Suprapubic skin (tissue), 4 donors: ENCODE data around the gene PWWP2B. TPM values are rescaled to one million over a fixed set of nuclear protein-coding genes. Genes with fewer than 3 reads are reported as not detected.

Source experiments
- DNase-seq, 2 donors: peaks; one replicate each; pipeline ENCODE4 v3.0.0-alpha.2; 2019; ENCODE audit warnings: low spot score in 2 of 2
- H3K27ac ChIP-seq: fragments of 200-600 bp; sonication (generic); one replicate; pipeline ENCODE4 v1.5.1; 2019
- H3K27me3 ChIP-seq: fragments of 200-600 bp; sonication (generic); one replicate; pipeline ENCODE4 v1.5.1; 2019
- H3K36me3 ChIP-seq: fragments of 200-600 bp; sonication (generic); one replicate; pipeline ENCODE4 v1.5.1; 2019
- H3K4me1 ChIP-seq: fragments of 200-600 bp; sonication (generic); one replicate; pipeline ENCODE4 v1.5.1; 2019
- H3K4me3 ChIP-seq: fragments of 200-600 bp; sonication (generic); one replicate; pipeline ENCODE4 v1.5.1; 2019; ENCODE audit warnings: mild to moderate bottlenecking
- H3K9me3 ChIP-seq: fragments of 200-600 bp; sonication (generic); one replicate; pipeline ENCODE4 v1.5.1; 2019
- EP300 ChIP-seq: sonication (generic); formaldehyde crosslinking; IDR thresholded peaks from one replicate; pipeline ENCODE4 v1.6.1; 2017; ENCODE audit warnings: antibody characterized with exemption
- POLR2A ChIP-seq, 2 donors: fragments of 450-650 bp; IDR thresholded peaks; one replicate each; pipeline ENCODE4 v1.6.1; 2017; ENCODE audit warnings: antibody characterized with exemption in 2 of 2, mild to moderate bottlenecking in 2 of 2, moderate library complexity in 2 of 2
- POLR2AphosphoS5 ChIP-seq, 3 donors: sonication (generic); formaldehyde crosslinking; IDR thresholded peaks; one replicate each; pipeline ENCODE4 v1.6.1; 2017; ENCODE audit warnings: antibody characterized with exemption in 3 of 3
- WGBS: methylation state at CpG from one replicate; pipeline ENCODE4 v1.1.5; 2018; 5-methylcytosine and 5-hydroxymethylcytosine counted together
- total RNA-seq, 4 donors: library from RNA; depleted of rRNA; stranded (reverse); fragments of >200 nt; gene quantifications; one replicate each; pipeline ENCODE4 v1.1.0, GENCODE V29; 2016
- TF ChIP-seq, protein P1 (sequence below), 2 donors: fragments of 200-600 bp in 1 of 2; fragments of 450-650 bp in 1 of 2; sonication (generic) in 1 of 2; IDR thresholded peaks; one replicate each; pipeline ENCODE4 v1.5.1; 2016 to 2019; ENCODE audit warnings: antibody characterized with exemption in 2 of 2, mild to moderate bottlenecking in 1 of 2, moderate library complexity in 1 of 2

The PWWP2B gene
- total RNA-seq, 4 donors from 2014 or later = 15.2 to 19.4 (median 18.3) TPM

DNA sequence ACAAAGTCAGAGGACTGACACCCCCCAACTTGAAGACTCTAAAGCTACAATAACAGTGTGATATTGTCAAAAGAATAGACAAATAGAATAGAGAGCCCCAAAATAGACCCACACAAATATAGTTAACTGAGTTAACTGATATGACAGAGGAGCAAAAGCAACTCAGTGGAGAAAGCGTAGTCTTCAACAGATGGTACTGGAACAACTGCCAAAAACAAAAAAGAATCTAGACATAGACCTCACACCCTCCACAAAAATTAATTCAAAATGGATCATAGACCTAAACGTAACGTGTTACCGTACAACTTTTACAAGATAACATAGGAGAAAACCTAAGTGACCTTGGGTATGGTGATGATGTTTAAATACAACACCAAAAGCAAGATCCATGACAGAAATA, 28.6 kb upstream of the PWWP2B start:
- no peaks in the 10 kb centered on the region for H3K27me3 ChIP-seq
- H3K4me1 ChIP-seq = no peaks in the 10 kb centered on the region
- no peak for DNase-seq
- no peak overlapping the region for H3K4me3 ChIP-seq
- no peak overlapping the region for H3K27ac ChIP-seq
- H3K9me3 ChIP-seq = no peaks in the 10 kb centered on the region
- peaks cover 27% of the 10 kb centered on the region for H3K36me3 ChIP-seq
- TF ChIP-seq POLR2AphosphoS5 (IDR thresholded peaks at IDR 0.05) = no peak
- no peak for TF ChIP-seq POLR2A (IDR thresholded peaks at IDR 0.05)
- TF ChIP-seq, protein P1, sequence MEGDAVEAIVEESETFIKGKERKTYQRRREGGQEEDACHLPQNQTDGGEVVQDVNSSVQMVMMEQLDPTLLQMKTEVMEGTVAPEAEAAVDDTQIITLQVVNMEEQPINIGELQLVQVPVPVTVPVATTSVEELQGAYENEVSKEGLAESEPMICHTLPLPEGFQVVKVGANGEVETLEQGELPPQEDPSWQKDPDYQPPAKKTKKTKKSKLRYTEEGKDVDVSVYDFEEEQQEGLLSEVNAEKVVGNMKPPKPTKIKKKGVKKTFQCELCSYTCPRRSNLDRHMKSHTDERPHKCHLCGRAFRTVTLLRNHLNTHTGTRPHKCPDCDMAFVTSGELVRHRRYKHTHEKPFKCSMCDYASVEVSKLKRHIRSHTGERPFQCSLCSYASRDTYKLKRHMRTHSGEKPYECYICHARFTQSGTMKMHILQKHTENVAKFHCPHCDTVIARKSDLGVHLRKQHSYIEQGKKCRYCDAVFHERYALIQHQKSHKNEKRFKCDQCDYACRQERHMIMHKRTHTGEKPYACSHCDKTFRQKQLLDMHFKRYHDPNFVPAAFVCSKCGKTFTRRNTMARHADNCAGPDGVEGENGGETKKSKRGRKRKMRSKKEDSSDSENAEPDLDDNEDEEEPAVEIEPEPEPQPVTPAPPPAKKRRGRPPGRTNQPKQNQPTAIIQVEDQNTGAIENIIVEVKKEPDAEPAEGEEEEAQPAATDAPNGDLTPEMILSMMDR (IDR thresholded peaks at IDR 0.05) = no peak
- 99% methylated on average over 4 of the region's 4 CpGs for WGBS

DNA sequence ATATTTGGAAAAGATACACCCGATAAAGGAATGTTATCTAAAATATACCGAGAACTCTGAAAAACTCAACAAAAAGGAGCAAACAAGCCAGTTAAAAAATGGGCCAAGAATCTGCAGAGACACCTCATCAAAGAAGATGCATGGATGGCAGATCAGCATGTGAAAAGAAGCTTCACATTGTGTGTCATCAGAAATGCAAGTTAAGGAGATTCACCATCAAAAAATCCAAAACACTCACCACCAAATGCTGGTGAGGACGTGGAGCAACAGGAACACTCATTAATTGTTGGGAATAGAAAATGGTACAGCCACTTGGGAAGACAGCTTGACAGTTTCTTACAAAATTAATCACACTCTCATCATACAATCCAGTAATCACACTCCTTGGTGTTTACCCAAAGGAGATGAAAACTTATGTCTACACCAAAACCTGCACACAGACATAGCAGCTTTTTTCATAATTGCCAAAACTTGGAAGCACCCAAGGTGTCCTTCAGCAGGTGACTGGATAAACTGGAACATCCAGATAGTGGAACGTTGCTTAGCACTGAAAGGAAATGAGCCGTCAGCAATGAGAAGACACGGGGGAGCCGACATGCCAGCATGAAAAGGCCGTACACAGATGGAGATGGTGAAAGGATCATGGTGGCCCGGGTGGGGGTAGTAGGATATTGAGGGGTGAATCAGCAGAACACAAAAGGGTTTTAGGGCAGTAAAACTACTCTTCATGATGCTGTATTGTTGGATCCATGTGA, 27.9 kb upstream of the PWWP2B start:
- H3K4me3 ChIP-seq = no peak overlapping the region
- WGBS = 81% methylated on average over 9 of the region's 9 CpGs
- no peaks in the 10 kb centered on the region for H3K4me1 ChIP-seq
- no peak overlapping the region for H3K27ac ChIP-seq
- H3K9me3 ChIP-seq = no peaks in the 10 kb centered on the region
- H3K27me3 ChIP-seq = no peaks in the 10 kb centered on the region
- DNase-seq = peak; percentile 27 to 53
- TF ChIP-seq EP300 (no peak), POLR2A (IDR thresholded peaks at IDR 0.05) (no peak), POLR2AphosphoS5 (IDR thresholded peaks at IDR 0.05) (no peak)
- TF ChIP-seq, protein P1 (IDR thresholded peaks at IDR 0.05) = no peak
- peaks cover 27% of the 10 kb centered on the region for H3K36me3 ChIP-seq

DNA sequence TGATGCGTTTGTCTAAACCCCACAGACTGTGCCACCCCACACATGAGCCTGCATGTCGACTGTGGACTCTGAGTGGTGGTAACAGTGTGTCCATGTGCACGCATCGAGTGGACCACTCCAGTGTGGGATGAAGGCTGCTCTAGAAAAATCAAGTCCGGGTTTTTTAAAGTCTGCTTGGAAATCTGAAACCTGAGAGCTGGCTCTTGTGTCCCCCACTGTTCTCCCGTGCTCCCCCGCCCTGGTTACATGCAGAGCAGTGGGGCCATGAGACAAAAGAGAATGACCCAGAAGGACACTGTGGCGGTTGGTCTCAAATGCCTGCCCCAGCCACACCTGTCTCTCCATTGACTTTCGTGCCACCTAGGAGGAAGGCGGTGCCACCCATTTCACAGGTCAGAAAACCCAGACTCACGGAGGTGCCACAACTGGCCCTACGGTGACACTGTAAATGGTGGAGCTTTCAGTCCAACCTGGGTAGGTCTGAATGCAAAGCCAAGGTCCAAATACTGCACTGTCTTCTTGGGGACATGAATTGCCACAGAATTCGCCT, 27.3 kb upstream of the PWWP2B start:
- H3K4me3 ChIP-seq = no peak overlapping the region
- peaks cover 27% of the 10 kb centered on the region for H3K36me3 ChIP-seq
- TF ChIP-seq POLR2AphosphoS5 (IDR thresholded peaks at IDR 0.05) = no peak
- TF ChIP-seq, protein P1 (IDR thresholded peaks at IDR 0.05) = no peak
- no peak for TF ChIP-seq POLR2A (IDR thresholded peaks at IDR 0.05)
- no peak for TF ChIP-seq EP300
- H3K27ac ChIP-seq = no peak overlapping the region
- no peaks in the 10 kb centered on the region for H3K4me1 ChIP-seq
- no peaks in the 10 kb centered on the region for H3K9me3 ChIP-seq
- no peaks in the 10 kb centered on the region for H3K27me3 ChIP-seq
- peak; percentile 31 to 39 for DNase-seq
- WGBS = 93% methylated on average over 9 of the region's 13 CpGs

DNA sequence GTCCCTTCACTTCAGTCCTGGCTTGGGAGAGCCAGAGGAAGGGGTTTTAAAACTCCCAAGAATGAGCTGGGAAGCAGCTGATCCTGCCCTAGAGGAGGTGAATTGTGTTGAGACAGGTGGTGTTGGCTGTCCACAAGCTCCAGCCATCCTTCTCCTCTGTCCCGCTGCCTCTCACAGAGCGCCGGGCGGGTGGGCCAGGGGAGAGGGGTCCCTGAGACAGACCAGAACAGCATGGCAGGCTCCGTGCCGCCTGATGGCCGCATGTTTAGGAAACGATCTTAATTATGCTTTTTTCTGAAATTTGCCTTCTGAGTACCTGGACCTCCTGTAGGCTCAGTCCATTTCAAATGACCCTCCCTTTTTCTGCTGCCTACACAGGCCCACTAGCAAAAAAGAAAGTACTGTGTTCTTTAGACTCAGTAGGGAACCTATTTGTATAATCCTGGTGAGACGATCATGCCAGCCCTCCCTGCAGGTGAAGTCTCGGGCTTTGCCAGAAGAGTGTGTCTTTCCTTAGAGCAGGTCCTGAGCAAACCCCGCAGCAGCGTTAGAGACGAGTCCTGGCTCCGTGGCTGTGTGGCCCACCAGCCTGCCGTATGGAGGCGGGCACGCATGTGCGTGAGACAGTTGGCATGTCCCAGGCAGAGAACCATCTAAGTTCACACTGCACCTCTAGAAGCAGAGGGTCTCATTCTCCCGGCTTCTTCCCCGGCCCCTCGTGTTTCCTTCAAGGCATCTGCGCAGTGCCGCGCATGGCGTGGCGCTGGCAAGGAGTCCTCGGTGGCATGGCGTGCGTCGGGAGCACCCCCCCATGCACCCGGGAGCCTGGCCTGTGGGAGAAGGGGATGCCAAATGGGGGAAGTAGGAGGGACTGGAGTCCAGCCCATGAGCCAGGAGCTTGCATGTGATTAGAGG, 26.3 kb upstream of the PWWP2B start:
- DNase-seq = peak; percentile 40 to 73
- 95% methylated on average over 16 of the region's 31 CpGs for WGBS

More for the DNA sequence above, 26.3 kb upstream of the PWWP2B start:
- Histone ChIP-seq H3K9me3 (no peaks in the 10 kb centered on the region), H3K27me3 (no peaks in the 10 kb centered on the region), H3K27ac (no peak overlapping the region), H3K4me3 (no peak overlapping the region), H3K36me3 (peaks cover 19% of the 10 kb centered on the region), H3K4me1 (peaks cover 6% of the 10 kb centered on the region)
- TF ChIP-seq POLR2AphosphoS5 (IDR thresholded peaks at IDR 0.05) = no peak
- TF ChIP-seq, protein P1 (IDR thresholded peaks at IDR 0.05) = no peak
- TF ChIP-seq POLR2A (IDR thresholded peaks at IDR 0.05) = no peak
- TF ChIP-seq EP300 = no peak
